Activated naive CD8-positive, alpha-beta T cell treated with anti-CD3 and anti-CD28 coated beads, Interleukin-2, amount 50 U/mL, for 24 hours (primary cell): ENCODE results near the gene ALDH9A1.
"Not testable (repeated sequence)": the region's sequence is repeated elsewhere in the genome, so short reads cannot be mapped to it uniquely, and the experiment has no call there.

ENCODE experiments used
- ATAC-seq: fragments of 150-1000 bp; cut with Tn5 transposase; one replicate; pipeline ENCODE4 v1.10.0; 2021
- DNase-seq: peaks from one replicate; pipeline ENCODE4 v3.0.0; 2021
- H3K27ac Mint-ChIP-seq: one replicate; pipeline ENCODE4 v1.8.0; 2021; ENCODE audit warnings: mild to moderate bottlenecking, mixed read lengths
- H3K27me3 Mint-ChIP-seq: one replicate; pipeline ENCODE4 v1.8.0; 2021; ENCODE audit warnings: mixed read lengths
- H3K36me3 Mint-ChIP-seq: one replicate; pipeline ENCODE4 v1.8.0; 2021; ENCODE audit warnings: low read depth, mixed read lengths
- H3K4me1 Mint-ChIP-seq: one replicate; pipeline ENCODE4 v1.8.0; 2021; ENCODE audit warnings: mixed read lengths
- H3K4me3 Mint-ChIP-seq: one replicate; pipeline ENCODE4 v1.8.0; 2021; ENCODE audit warnings: mild to moderate bottlenecking, moderate library complexity, mixed read lengths
- H3K9me3 Mint-ChIP-seq: one replicate; pipeline ENCODE4 v1.8.0; 2021; ENCODE audit warnings: mixed read lengths

Gene ALDH9A1

DNA sequence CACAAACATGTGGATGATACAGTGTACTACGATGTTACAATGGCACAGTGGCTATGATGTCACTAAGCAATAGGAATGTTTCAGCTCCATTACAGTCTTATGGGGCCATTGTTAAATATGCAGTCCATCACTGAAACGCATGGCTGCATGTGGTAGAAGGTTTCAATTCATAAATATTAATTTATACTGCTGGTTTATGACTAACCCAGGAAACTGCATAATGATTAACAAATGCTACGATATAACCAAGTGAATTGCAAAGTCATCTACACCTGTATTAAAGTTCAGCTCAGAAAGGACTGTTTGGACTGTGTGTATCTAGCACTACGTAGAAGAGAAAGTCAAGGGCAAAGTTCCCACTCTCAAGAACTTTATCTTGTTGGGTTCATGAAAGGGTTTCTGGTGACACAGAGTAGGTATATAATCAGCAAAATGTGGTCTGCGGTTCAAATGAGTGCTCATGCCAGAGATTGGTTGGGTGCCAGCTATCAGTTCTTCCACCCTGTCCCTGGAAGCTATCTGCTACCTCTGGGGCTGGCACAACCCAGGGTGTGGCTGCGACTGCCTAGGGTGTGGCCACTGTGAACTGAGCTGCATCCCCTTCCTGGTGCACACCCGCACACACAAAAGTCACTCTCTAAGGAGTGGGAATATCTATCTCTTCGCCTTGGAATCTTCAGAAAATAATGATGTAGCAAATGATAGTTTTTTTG lies 52.6 kb downstream of the ALDH9A1 start:
- no peak overlapping the region for H3K27ac Mint-ChIP-seq
- no peaks in the 10 kb centered on the region for H3K9me3 Mint-ChIP-seq
- no peaks in the 10 kb centered on the region for H3K36me3 Mint-ChIP-seq
- H3K4me1 Mint-ChIP-seq = peaks cover 22% of the 10 kb centered on the region
- DNase-seq = no peak
- peak; percentile 31 for ATAC-seq
- H3K27me3 Mint-ChIP-seq = no peaks in the 10 kb centered on the region
- H3K4me3 Mint-ChIP-seq = no peak overlapping the region

DNA sequence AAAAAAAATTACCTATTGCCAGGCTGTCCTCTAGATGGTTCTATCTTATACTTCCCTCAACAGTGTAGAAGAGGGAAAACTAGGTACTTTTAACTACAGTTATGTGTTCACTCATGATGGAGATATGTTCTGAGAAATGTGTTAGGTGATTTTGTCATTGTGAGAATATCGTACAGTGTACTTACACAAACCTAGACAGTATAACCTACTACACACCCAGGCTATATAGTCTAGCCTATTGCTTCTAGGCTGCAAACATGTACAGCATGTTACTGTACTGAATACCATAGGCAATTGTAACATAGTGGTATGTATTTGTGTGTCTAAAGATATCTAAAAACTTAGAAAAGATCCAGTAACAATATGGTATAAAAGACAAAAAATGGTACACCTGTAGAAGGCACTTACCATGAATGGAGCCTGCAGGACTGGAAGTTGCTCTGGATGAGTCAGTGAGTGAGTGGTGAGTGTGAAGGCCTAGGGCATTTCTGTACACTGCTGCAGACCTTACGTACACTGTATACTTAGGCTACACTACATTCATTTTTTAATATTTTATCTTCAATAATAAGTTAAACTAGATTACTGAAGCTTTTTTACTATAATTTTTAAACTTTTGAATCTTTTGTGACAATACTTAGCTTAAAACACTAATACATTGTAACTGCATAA lies 54.2 kb downstream of the ALDH9A1 start:
- H3K27ac Mint-ChIP-seq = no peak overlapping the region
- no peak overlapping the region for H3K4me3 Mint-ChIP-seq
- H3K27me3 Mint-ChIP-seq = no peaks in the 10 kb centered on the region
- DNase-seq = no peak
- H3K36me3 Mint-ChIP-seq = no peaks in the 10 kb centered on the region
- no peak for ATAC-seq
- no peaks in the 10 kb centered on the region for H3K9me3 Mint-ChIP-seq
- H3K4me1 Mint-ChIP-seq = peaks cover 33% of the 10 kb centered on the region

DNA sequence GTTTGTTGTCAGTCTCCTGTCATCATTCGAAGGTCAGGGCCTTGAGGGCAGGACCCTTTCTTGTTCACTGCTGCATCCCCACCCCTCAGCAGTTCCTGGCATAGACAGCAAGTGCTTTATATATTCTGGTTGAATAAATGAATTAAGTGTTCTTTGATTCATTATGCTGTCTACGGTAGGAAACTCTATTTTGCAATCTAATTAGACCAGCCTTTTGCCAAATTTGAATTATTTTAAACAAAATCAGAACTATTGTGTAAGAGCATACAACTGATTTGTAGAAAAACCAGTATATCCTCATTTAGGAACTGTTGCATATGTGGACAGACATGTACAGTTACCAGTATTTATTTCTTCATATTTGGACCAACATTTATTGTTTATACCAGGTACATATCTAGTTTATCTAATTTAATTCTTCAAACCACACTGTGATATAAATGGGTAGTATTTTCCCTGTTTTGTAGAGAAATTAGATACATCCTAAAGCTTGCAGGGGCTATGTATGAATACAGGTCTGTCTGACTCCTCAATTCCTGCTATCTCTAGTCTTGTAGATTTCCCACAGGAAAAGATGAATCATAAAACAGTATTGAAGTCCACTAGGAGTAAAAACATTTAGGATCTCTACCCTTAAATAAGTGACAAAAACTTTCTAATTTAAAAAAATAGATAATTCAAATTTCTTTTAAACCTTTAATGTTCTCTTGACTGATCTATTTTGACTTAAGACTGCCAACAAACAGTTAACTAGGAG lies 57.0 kb downstream of the ALDH9A1 start:
- ATAC-seq (no peak), DNase-seq (no peak)
- no peaks in the 10 kb centered on the region for H3K9me3 Mint-ChIP-seq
- H3K27ac Mint-ChIP-seq = no peak overlapping the region
- H3K4me3 Mint-ChIP-seq = no peak overlapping the region
- peaks cover 31% of the 10 kb centered on the region for H3K4me1 Mint-ChIP-seq
- no peaks in the 10 kb centered on the region for H3K27me3 Mint-ChIP-seq
- H3K36me3 Mint-ChIP-seq = no peaks in the 10 kb centered on the region

DNA sequence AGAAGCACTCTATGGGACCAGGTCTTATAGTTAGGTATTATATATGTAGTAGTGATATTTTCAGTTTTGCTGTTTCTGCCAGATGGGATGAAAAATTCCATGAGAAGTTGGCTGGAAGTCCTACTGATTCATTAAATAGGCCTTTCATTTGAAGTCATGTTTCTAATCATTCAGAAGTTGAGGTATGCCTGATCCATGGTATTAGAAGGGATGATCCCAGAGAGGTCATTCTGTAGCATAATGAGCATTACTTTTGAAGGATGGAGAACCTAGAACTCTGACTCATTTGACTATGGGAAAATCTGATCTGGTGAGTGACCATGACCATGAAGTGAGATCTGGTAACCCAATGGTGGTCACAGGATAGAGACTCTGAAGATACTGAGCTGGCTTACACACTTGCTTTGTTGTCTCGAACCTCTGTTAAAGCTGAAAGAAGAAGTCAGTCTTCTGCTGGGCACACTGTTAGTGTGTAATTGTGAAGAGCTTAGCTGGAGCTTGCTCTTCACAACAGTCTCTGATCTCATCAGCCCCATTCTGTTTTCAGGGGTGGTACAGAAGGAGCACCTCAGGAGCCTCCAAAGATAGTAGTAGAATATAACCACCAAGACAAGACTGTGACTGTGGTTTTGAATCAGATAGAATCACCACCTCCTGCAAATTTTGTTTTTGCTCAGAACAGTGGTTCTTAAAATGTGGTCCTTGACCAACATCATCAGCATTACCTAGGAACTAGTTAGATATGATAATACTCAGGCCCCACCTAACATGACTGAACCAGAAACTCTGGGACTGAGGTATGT lies 58.3 kb downstream of the ALDH9A1 start:
- no peak overlapping the region for H3K4me3 Mint-ChIP-seq
- ATAC-seq (peak; percentile 62), DNase-seq (no peak)
- H3K36me3 Mint-ChIP-seq = no peaks in the 10 kb centered on the region
- H3K27ac Mint-ChIP-seq = peak overlapping the region; percentile 6
- no peaks in the 10 kb centered on the region for H3K9me3 Mint-ChIP-seq
- peaks cover 27% of the 10 kb centered on the region for H3K4me1 Mint-ChIP-seq
- no peaks in the 10 kb centered on the region for H3K27me3 Mint-ChIP-seq

DNA sequence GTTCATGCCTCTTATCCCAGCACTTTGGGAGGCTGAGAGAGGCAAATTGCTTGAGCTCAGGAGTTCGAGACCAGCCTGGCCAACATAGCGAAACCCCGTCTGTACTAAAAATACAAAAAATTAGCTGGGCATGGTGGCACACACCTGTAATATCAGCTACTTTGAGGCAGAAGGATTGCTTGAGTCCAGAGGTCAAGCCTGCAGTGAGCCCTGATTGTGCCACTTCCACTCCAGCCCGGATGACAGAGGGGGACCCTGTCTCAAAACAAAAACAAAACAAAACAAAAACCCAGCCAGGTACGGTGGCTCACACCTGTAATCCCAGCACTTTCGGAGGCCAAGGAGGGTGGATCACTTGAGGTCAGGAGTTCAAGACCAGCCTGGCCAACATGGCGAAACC lies 60.2 kb downstream of the ALDH9A1 start:
- H3K27ac Mint-ChIP-seq, H3K36me3 Mint-ChIP-seq, H3K27me3 Mint-ChIP-seq, DNase-seq, H3K4me3 Mint-ChIP-seq, H3K9me3 Mint-ChIP-seq, ATAC-seq: not testable (repeated sequence)
- peaks cover 40% of the 10 kb centered on the region for H3K4me1 Mint-ChIP-seq

DNA sequence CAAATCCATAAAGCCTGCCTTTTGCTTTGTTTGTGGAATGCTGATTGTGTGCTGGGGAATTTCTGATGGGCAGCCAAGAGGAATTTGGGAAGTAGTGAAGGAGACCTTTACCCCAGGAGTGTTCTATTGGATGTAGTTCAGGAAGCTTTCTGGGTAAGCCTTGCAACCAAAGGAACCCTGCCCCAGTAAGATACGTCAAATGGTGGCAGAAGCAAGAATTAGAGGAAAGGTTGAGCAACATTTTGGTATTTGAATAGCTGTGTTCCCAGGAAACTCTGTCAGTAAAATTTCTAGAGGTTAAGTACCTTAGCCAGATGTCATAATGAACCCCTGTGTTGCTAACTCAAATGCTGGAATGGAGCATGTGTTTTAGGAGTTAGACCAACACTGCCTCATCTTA lies 60.9 kb downstream of the ALDH9A1 start:
- H3K4me3 Mint-ChIP-seq = no peak overlapping the region
- no peaks in the 10 kb centered on the region for H3K27me3 Mint-ChIP-seq
- H3K27ac Mint-ChIP-seq = no peak overlapping the region
- ATAC-seq (no peak), DNase-seq (no peak)
- H3K36me3 Mint-ChIP-seq = no peaks in the 10 kb centered on the region
- peaks cover 40% of the 10 kb centered on the region for H3K4me1 Mint-ChIP-seq
- no peaks in the 10 kb centered on the region for H3K9me3 Mint-ChIP-seq

DNA sequence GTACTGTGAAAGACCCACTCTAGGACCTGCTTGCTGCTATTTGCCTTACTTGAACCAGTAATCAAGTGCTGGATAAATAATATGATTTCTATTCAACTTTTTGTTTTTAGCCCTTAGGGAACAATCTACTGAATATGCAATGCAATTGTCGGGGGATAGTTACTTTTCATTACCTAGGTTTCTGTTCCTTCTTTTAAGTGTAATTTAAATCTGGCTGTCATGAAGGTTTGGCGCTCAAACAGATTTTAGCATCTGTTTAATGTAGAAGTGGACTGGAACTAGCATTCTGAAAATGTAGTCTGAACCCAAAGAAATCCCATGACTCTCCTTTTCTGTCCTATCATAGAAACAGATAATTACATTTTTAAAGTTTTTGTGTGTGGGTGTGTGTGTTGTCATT lies 62.5 kb downstream of the ALDH9A1 start:
- DNase-seq (no peak), ATAC-seq (no peak)
- Mint-ChIP-seq H3K27me3 (no peaks in the 10 kb centered on the region), H3K4me1 (peaks cover 30% of the 10 kb centered on the region), H3K9me3 (no peaks in the 10 kb centered on the region), H3K36me3 (no peaks in the 10 kb centered on the region), H3K4me3 (no peak overlapping the region), H3K27ac (no peak overlapping the region)

DNA sequence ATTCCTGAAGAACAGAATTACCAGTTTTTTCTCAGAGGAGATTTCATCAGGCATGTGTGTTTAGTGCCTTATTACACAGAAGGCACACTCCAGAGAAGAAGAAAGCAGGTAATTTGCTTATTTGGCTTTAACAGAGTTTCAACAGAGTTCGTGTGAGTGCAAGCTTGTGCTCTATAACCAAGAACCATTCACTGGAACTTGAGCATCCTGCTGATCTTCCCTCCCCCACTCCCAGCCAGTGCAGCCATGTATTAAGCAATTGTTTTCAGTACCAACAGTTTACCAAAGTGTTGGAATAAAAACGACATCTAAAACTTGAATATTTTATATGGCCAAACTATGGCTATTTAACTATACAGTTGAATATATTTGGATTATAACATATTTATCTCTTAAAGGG lies 63.0 kb downstream of the ALDH9A1 start:
- H3K4me3 Mint-ChIP-seq = no peak overlapping the region
- H3K36me3 Mint-ChIP-seq = no peaks in the 10 kb centered on the region
- no peaks in the 10 kb centered on the region for H3K9me3 Mint-ChIP-seq
- ATAC-seq (no peak), DNase-seq (no peak)
- peaks cover 26% of the 10 kb centered on the region for H3K4me1 Mint-ChIP-seq
- H3K27ac Mint-ChIP-seq = no peak overlapping the region
- H3K27me3 Mint-ChIP-seq = no peaks in the 10 kb centered on the region

DNA sequence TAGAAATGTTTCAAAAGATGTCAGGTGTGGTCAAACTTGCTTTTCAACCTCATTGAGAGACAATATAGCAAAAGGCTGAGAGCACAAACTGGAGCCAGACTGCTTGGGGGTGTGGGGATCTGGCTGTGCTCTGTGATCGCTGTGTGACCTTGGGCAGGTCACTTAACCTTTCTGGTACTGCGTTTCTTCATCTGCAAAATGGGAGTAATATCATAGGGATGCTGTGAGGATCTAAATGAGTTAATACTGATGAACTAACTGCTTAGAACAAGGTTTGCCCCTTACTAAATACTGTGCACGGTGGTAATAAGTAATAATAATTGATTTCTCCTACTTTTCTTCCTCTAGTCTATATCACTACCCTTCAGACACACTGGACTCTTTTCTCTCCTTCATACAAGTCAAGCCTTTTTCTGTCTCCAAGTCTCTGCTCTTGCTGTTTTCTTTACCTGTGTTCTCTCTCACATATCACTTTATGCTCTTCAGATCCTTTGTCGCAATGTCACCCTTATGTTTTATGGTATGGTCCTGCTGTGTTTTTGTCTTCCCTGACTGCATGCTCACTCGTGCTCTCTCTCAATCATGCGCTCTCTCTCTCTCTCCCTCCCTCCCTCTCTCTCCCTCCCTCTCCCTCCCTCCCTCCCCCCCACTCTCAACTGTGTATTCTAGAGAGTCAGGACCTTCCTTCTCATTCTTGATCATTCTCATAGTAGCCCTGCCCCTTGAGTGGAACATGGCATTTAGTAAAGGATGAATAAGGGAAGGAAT lies 64.0 kb downstream of the ALDH9A1 start:
- H3K4me1 Mint-ChIP-seq = peaks cover 24% of the 10 kb centered on the region
- no peak for ATAC-seq
- no peaks in the 10 kb centered on the region for H3K9me3 Mint-ChIP-seq

DNA sequence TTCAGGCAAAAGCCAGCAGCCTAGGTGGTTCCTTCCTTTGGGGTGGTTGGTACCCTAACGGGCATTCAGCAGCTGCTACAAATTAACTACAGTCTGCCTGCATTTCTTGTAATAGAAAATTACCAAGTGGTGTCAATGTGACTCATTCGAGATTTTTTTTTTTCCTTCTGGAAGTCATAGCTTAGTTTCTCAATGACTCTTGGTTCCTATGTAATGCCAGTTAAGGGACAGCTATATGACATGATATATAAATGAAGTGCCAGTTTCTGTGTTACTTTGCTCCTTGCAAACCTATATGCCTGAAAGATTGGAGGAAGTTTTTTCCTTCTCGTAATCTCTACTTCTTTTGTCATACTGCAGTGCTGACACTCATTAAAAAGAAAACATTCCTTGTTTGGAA lies 64.7 kb downstream of the ALDH9A1 start:
- ATAC-seq (peak; percentile 7), DNase-seq (no peak)
- Mint-ChIP-seq H3K4me1 (peaks cover 24% of the 10 kb centered on the region), H3K27me3 (no peaks in the 10 kb centered on the region), H3K36me3 (no peaks in the 10 kb centered on the region), H3K27ac (no peak overlapping the region), H3K9me3 (no peaks in the 10 kb centered on the region), H3K4me3 (no peak overlapping the region)

More for the DNA sequence above, 64.0 kb downstream of the ALDH9A1 start:
- H3K4me3 Mint-ChIP-seq = no peak overlapping the region
- H3K27me3 Mint-ChIP-seq = no peaks in the 10 kb centered on the region
- H3K27ac Mint-ChIP-seq = peak overlapping the region; percentile 1
- H3K36me3 Mint-ChIP-seq = no peaks in the 10 kb centered on the region
- DNase-seq = no peak

DNA sequence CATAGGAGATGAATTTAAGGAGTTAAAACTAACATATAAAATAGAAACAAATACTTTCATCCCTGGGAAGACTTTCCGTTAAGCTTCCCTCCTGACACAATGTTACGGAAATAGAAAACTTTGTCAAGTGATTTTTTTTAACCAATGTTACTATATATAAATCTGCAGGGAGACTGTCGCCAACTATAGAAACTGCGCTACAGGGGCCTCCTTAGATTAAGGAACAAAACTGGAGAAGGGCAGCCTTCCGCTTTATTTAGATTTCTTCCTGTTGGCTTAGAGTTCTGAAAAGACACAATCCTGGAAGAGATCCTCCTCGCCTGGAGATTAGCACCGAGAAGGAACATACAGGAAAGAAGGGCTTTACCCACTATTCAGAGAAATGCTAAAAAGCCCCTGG lies 65.9 kb downstream of the ALDH9A1 start:
- no peak for DNase-seq
- Mint-ChIP-seq H3K27ac (no peak overlapping the region), H3K36me3 (no peaks in the 10 kb centered on the region), H3K4me1 (peaks cover 24% of the 10 kb centered on the region), H3K27me3 (no peaks in the 10 kb centered on the region), H3K9me3 (no peaks in the 10 kb centered on the region), H3K4me3 (no peak overlapping the region)
- ATAC-seq = no peak

DNA sequence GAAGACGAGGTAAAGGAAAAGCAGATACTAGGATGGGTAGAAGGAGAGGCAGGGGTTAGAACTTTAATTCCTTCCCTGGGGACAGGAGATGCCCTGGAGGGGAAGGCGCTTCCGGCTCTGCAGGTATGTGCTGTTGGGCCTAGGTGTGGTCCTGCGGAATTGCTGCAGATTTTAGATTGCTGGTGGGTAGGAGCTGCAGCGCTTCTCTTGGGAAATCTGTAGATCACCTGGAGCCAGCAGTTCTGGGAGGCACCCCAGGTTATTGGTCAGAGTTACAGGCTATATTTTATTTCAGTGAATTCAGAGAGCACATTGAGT lies 66.3 kb downstream of the ALDH9A1 start:
- no peaks in the 10 kb centered on the region for H3K27me3 Mint-ChIP-seq
- H3K27ac Mint-ChIP-seq = no peak overlapping the region
- H3K36me3 Mint-ChIP-seq = no peaks in the 10 kb centered on the region
- DNase-seq (no peak), ATAC-seq (no peak)
- H3K4me1 Mint-ChIP-seq = peaks cover 24% of the 10 kb centered on the region
- H3K9me3 Mint-ChIP-seq = no peaks in the 10 kb centered on the region
- no peak overlapping the region for H3K4me3 Mint-ChIP-seq

DNA sequence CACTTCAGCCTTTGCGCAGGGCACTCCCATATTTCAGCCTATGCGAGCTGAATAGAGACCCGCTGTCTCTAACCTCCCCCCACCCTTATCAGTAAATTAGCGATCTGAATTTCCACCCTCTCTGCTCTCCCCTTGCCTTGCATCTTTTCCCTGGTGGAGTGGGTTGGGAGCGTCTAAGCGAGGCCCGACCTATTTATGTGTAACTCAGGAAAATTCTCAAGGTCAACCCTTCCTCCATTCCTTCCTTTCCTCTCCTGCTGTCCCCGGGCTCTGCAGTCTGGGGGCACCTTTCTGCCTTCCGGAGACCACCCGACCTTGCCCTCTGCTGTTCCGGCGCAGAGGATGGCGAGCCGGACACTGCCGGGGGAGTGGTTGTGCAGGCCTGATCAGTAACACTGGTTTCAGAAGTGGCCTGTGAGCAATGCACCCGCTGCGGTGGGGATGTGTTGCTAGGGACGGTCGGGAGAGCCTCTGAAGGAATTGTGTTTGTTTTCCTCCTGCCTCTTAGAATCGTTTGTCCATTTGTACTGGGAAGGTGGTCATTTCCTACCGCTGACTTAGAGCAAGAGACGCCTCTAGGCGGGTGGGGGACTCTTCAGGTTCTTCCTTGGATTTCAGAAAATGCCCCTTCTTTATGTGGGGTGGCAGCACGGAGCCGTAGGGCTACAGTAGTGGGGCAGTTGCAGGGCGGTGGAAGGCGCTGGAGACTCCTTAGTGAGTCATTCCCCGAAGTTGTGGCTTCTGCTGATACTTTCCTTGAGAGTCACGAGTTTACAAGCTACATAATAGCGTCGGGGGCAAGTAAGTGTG lies 66.8 kb downstream of the ALDH9A1 start:
- Mint-ChIP-seq H3K4me3 (no peak overlapping the region), H3K27me3 (no peaks in the 10 kb centered on the region), H3K27ac (no peak overlapping the region), H3K36me3 (no peaks in the 10 kb centered on the region), H3K9me3 (no peaks in the 10 kb centered on the region), H3K4me1 (peaks cover 24% of the 10 kb centered on the region)
- DNase-seq (peak; percentile 56), ATAC-seq (peak; percentile 62)
